Gastrocnemius medialis (tissue), 4 donors: ENCODE measurements around the gene LRRFIP1. TPM values are rescaled to one million over a fixed set of nuclear protein-coding genes. Genes with fewer than 3 reads are reported as not detected.

ENCODE experiments used
- ATAC-seq, 2 donors: fragments of 150-250 bp; one replicate each; pipeline ENCODE4 v1.9.1; 2016
- DNase-seq, 2 donors: peaks; one replicate each; pipeline ENCODE4 v3.0.0-alpha.2; 2019
- H3K27ac ChIP-seq, 4 donors: fragments of 200-600 bp; sonication (generic); 1 replicate in 1 of 4; 2 replicates in 3 of 4; pipeline ENCODE4 v1.5.1; 2016 to 2018; ENCODE audit warnings: mild to moderate bottlenecking in 2 of 4, moderate library complexity in 1 of 4
- H3K27me3 ChIP-seq, 3 donors: fragments of 200-600 bp; sonication (generic) in 2 of 3; 1 replicate in 1 of 3; 2 replicates in 2 of 3; pipeline versions ENCODE4 v1.5.1 to v1.6.0; 2016 to 2019; ENCODE audit warnings: mild to moderate bottlenecking in 1 of 3, moderate library complexity in 1 of 3
- H3K36me3 ChIP-seq, 2 donors: fragments of 200-600 bp; sonication (generic) in 1 of 2; one replicate each; pipeline ENCODE4 v1.5.1; 2017 to 2018
- H3K4me1 ChIP-seq, 2 donors: fragments of 200-600 bp; sonication (generic) in 1 of 2; one replicate each; pipeline ENCODE4 v1.5.1; 2016 to 2017; ENCODE audit warnings: mild to moderate bottlenecking in 2 of 2
- H3K4me3 ChIP-seq, 4 donors: fragments of 200-600 bp; sonication (generic) in 3 of 4; 1 replicate in 1 of 4; 2 replicates in 3 of 4; pipeline ENCODE4 v1.5.1; 2016 to 2019; ENCODE audit warnings: mild to moderate bottlenecking in 2 of 4
- H3K9me3 ChIP-seq, 3 donors: fragments of 200-600 bp; sonication (generic) in 2 of 3; 1 replicate in 1 of 3; 2 replicates in 2 of 3; pipeline ENCODE4 v1.5.1; 2016 to 2019
- POLR2A ChIP-seq, 2 donors: fragments of 450-650 bp; IDR thresholded peaks; one replicate each; pipeline ENCODE4 v1.6.1; 2017; ENCODE audit warnings: antibody characterized with exemption in 2 of 2, mild to moderate bottlenecking in 2 of 2, moderate library complexity in 2 of 2
- in situ Hi-C, 4 donors: fragments of 200-750 bp; cut with MboI; loops; one replicate each; pipeline versions ENCODE4 v1.15.0 to v1.8.0; 2017; ENCODE audit warnings: low sequenced_read_pairs in 4 of 4
- intact Hi-C: fragments of 100-400 bp; cut with DNase I; formaldehyde crosslinking; loops from one replicate; pipeline ENCODE4 v1.15.1; 2023; ENCODE audit warnings: low total_unique reads
- total RNA-seq, 4 donors: library from RNA; depleted of rRNA; stranded (reverse); fragments of >200 nt; gene quantifications; one replicate each; pipeline versions ENCODE4 v1.1.0 to v1.2.3, GENCODE V29; 2016
- TF ChIP-seq, protein P1 (sequence below), 5 experiments: fragments of 450-650 bp in 3 of 5; fragments of 200-600 bp in 2 of 5; sonication (generic) in 2 of 5; IDR thresholded peaks in 4 of 5; conservative IDR thresholded peaks in 1 of 5; 1 replicate in 4 of 5; 2 replicates in 1 of 5; pipeline ENCODE4 v1.5.1; 2016 to 2019; ENCODE audit warnings: antibody characterized with exemption in 5 of 5, mild to moderate bottlenecking in 3 of 5, moderate library complexity in 3 of 5

Gene LRRFIP1
- total RNA-seq, 4 donors from 2014 or later: 37.9 to 74.1 (median 54.0) TPM

DNA sequence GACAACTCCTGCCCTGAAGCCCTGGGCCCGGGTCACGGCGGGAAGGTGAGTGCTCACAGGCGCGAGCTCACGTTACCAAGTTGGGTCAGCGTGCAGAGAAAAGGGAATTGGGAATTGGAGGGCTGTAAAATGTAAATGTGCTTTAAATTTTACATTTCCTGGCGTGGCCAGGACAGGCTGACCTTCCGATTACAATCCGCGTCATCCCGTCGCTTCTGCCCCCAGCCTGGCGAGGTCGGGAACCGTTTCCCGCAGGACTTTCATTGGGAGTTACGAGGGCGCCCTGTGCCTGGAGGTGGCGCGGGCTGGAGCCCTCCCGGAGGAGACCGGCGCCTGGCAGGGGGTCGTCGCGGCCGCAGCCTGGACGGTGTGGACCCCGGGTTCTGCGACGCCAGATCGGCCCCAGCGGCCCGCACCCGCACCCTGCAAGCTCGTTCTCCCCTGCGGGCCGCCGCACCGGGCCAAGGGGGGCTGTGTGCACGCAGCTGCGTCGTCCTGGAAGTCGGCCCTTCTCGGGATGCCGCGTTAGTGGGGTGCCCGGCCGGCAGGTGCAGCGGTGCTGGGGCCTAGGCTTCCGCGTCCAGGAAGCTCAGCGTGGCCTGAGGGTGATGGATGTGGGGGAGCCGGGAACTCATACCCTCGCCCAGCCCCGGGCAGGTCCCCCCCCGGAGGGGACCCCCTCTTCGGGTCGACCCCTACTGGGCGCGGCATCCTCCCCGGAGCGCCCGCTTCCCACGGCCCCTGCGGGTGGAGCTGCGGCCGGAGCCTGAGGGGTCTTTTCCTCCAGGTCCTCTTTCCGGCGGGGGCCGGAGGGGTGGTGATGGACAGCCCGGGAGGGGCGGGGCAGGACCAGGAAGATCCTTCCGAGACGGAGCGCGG is 63.9 kb downstream of the LRRFIP1 start:
- H3K27ac ChIP-seq: peak overlapping the region; percentile 89 to 95 (median 94)
- intact Hi-C loops: loop anchor here (5.0 kb wide), 1 partner anchor 41 kb away; no protein-coding TSS in a partner anchor
- no peaks in the 10 kb centered on the region for H3K27me3 ChIP-seq
- in situ Hi-C loops: no loop called here
- peak overlapping the region; percentile 58 to 82 (median 67) for H3K4me3 ChIP-seq
- H3K4me1 ChIP-seq: peaks cover 72 to 79% of the 10 kb centered on the region in 2 donors
- DNase-seq: peak in 1 of 2 donors; percentile 25
- peak in 1 of 2 donors; percentile 0 for ATAC-seq
- TF ChIP-seq POLR2A (IDR thresholded peaks at IDR 0.05): no peak
- TF ChIP-seq, protein P1, sequence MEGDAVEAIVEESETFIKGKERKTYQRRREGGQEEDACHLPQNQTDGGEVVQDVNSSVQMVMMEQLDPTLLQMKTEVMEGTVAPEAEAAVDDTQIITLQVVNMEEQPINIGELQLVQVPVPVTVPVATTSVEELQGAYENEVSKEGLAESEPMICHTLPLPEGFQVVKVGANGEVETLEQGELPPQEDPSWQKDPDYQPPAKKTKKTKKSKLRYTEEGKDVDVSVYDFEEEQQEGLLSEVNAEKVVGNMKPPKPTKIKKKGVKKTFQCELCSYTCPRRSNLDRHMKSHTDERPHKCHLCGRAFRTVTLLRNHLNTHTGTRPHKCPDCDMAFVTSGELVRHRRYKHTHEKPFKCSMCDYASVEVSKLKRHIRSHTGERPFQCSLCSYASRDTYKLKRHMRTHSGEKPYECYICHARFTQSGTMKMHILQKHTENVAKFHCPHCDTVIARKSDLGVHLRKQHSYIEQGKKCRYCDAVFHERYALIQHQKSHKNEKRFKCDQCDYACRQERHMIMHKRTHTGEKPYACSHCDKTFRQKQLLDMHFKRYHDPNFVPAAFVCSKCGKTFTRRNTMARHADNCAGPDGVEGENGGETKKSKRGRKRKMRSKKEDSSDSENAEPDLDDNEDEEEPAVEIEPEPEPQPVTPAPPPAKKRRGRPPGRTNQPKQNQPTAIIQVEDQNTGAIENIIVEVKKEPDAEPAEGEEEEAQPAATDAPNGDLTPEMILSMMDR (IDR thresholded peaks at IDR 0.05 in 4 of 5, conservative IDR thresholded peaks at IDR 0.05 in 1 of 5): no peak
- H3K36me3 ChIP-seq: no peaks in the 10 kb centered on the region
- H3K9me3 ChIP-seq: no peaks in the 10 kb centered on the region

DNA sequence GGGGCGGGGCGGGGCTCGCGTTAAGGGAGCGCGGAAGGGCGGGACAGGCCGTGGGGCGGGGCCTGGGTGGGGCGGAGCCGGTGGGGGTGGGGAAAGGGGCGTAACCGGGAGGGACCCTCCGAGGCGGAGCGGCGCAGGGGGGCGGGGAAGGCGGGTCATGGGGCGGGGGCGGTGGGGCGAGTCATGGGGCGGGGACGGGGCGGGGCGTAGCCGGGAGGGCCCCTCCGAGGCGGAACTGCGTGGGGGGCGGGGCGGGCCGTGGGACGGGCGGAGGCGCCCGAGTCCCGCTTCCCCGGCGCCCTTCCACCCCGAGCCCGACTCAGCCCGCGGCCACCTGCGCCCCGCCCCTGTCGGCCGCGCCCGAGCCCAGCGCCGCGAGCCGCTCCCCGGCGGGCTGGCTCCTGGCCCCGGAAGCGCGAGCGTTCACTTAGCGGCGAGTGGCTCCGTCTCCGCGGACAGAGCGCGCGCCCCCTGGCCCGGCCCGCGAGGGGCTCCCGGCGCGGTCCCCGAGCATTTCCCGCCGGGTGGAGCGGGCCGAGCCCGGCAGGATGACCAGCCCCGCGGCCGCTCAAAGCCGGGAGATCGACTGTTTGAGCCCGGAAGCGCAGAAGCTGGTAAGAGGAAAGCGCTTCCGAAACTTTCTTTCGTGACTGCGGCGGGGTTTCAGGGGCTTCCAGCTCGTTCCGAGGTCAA is 64.7 kb downstream of the LRRFIP1 start:
- Histone ChIP-seq H3K4me3 (peak overlapping the region; percentile 73 to 96 (median 88)), H3K4me1 (peaks cover 76 to 83% of the 10 kb centered on the region in 2 donors), H3K27ac (peak overlapping the region; percentile 94 to 98 (median 96)), H3K27me3 (no peaks in the 10 kb centered on the region), H3K36me3 (no peaks in the 10 kb centered on the region), H3K9me3 (no peaks in the 10 kb centered on the region)
- intact Hi-C loops (loop anchor here (2.0 to 5.0 kb wide), 2 partner anchors 17 to 40 kb away; no protein-coding TSS in a partner anchor), in situ Hi-C loops (no loop called here)
- peak; percentile 89 for TF ChIP-seq POLR2A (IDR thresholded peaks at IDR 0.05)
- TF ChIP-seq, protein P1 (IDR thresholded peaks at IDR 0.05 in 4 of 5, conservative IDR thresholded peaks at IDR 0.05 in 1 of 5): peak in 1 of 5 experiments; percentile 19
- ATAC-seq (peak; percentile 46 to 49), DNase-seq (peak; percentile 90 to 93)

DNA sequence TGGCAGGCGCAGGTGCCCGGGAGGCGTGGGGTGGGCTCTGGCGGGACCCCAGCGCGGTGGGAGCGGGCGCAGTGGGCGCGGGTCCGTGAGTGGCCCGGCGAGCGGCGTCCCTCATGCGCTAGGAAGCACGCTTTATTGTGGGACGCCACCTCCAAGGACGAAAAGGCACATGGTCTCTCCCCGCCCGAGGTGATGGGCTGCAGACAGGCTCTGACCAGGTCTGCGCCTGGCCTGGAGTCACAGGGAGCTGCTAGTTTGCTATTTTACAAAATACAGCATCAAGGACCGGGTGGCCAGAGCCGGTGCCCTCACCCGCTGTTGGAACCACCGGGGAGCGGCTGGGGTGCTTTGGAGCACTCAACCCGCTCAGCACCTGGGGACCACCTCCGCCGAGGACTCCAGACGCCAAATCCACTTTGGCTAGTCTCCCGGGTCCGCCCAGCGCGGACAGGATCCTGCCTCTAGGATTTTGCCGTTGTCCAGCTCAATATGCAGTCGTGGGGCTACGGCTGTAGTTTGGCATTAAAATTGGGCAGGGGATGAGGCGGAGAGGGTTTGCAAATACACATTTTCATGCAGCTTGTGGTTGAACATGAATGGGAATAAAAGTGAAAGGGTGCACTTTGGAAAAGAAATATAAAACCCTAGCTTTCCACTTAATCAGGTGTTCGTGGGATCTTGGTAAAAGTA is 65.4 kb downstream of the LRRFIP1 start:
- ATAC-seq: peak; percentile 18 to 46
- peaks cover 76 to 83% of the 10 kb centered on the region in 2 donors for H3K4me1 ChIP-seq
- TF ChIP-seq, protein P1 (IDR thresholded peaks at IDR 0.05 in 4 of 5, conservative IDR thresholded peaks at IDR 0.05 in 1 of 5): peak in 1 of 5 experiments; percentile 2
- TF ChIP-seq POLR2A (IDR thresholded peaks at IDR 0.05): no peak

DNA sequence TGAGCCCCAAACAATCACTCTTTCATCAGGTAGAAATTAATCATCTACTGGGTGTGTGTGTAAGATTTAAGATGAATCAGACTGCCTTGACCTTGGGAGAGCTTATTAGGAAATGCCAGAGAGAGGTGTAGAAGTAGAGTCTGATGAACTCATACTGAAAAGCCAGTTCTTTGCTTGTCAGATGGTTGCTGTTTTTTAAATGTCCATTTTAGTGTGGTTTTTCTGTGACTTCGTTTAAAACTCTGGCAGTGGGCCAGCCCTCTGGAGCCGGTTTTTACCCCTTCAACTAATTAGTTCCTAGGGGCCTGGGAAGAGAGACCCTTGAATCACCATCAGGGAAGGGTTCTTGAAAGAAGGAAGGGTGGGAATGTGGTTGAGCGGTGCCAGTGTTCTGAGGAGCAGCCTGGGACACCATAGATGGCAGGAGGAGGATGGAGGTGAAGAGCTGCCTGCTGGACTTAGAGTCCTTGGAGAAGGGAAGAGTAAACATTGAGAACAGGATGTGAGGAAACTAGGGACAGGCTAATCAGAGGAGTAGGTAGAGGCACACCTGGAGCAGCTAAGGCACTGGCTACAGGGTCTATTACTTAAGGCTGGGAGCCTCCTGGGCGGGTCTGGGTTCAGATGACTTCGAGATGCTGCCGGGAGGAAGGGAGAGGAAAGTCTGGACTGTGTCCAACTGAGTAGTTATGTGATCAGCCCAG is 66.1 kb downstream of the LRRFIP1 start:
- Histone ChIP-seq H3K4me1 (peaks cover 76 to 83% of the 10 kb centered on the region in 2 donors), H3K9me3 (no peaks in the 10 kb centered on the region), H3K4me3 (peak overlapping the region; percentile 73 to 96 (median 88)), H3K27ac (peak overlapping the region; percentile 93 to 98 (median 96)), H3K27me3 (no peaks in the 10 kb centered on the region), H3K36me3 (no peaks in the 10 kb centered on the region)
- intact Hi-C loops (loop anchor here (2.0 to 5.0 kb wide), 2 partner anchors 19 to 39 kb away; no protein-coding TSS in a partner anchor), in situ Hi-C loops (no loop called here)
- no peak for DNase-seq
- TF ChIP-seq POLR2A (IDR thresholded peaks at IDR 0.05): no peak
- TF ChIP-seq, protein P1 (IDR thresholded peaks at IDR 0.05 in 4 of 5, conservative IDR thresholded peaks at IDR 0.05 in 1 of 5): no peak
- ATAC-seq: no peak

More for the DNA sequence above, 65.4 kb downstream of the LRRFIP1 start:
- H3K36me3 ChIP-seq: no peaks in the 10 kb centered on the region
- no peaks in the 10 kb centered on the region for H3K27me3 ChIP-seq
- in situ Hi-C loops (no loop called here), intact Hi-C loops (loop anchor here (2.0 to 5.0 kb wide), 2 partner anchors 18 to 40 kb away; no protein-coding TSS in a partner anchor)
- peak overlapping the region; percentile 93 to 98 (median 96) for H3K27ac ChIP-seq
- no peaks in the 10 kb centered on the region for H3K9me3 ChIP-seq
- H3K4me3 ChIP-seq: peak overlapping the region; percentile 73 to 96 (median 88)
- peak in 1 of 2 donors; percentile 43 for DNase-seq
